CMK (cell line): ENCODE measurements around the gene PLBD2.
A peak's percentile ranks its signal among the peaks of the same experiment; 100 is the strongest.

Experiments
- DNase-seq: peaks from one replicate; pipeline ENCODE4 v3.0.0-alpha.2; 2010; ENCODE audit warnings: low read depth

The PLBD2 gene

DNA sequence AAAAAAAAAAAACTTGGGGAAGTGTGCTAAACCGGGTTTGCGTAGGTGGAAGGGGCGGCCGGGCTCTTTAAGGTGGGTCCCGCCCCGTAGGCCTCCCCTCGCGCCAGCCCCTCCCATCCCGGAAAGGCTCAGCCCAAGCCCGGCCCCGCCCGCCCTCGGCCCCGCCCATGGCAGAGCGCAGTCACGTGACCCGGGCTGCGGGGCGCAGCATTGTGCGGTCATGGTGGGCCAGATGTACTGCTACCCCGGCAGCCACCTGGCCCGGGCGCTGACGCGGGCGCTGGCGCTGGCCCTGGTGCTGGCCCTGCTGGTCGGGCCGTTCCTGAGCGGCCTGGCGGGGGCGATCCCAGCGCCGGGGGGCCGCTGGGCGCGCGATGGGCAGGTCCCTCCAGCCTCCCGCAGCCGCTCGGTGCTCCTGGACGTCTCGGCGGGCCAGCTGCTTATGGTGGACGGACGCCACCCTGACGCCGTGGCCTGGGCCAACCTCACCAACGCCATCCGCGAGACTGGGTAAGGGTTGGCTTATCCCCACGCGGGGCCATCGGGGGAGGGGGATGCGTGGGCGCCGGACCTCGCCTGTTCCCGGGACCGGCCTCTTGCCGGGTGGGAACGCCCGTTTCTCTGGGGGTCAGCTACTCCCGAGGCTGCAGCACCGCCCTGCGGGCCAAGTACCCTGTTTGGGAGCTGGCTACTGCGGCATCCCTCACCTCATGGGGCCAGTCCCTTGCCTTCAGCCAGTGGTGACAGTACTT is at the start of gene PLBD2:
PLBD2 (plus strand) TSS at position 207 of the 752 bp plus-strand sequence; CDS start at position 221, 14 bp downstream.
- DNase-seq = peak; percentile 88

- DNase-seq = no peak
Observed at GRCh38 chr12:113310489-113310888, 47.9 kb upstream of the PLBD2 start.

DNA sequence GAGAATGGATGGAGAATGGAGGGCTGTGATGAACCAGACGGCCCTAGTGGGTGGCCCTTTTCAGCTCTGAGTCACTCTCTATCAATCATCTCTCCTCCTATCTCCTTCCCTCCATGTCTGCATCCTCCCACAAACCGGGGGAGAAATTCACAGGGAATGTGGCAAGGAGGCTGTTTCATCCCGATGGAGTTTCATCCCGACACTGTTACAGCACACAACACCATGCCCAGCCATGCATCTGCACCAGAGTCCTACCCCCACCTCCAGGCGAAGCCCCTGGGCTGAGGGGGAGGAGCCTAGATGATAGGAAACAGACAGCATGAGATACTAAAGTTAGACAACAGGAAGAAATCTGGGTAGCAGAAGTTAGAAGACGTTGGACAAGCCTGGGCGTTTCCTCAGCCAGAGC is 44.3 kb upstream of the PLBD2 start:
- DNase-seq = no peak

DNA sequence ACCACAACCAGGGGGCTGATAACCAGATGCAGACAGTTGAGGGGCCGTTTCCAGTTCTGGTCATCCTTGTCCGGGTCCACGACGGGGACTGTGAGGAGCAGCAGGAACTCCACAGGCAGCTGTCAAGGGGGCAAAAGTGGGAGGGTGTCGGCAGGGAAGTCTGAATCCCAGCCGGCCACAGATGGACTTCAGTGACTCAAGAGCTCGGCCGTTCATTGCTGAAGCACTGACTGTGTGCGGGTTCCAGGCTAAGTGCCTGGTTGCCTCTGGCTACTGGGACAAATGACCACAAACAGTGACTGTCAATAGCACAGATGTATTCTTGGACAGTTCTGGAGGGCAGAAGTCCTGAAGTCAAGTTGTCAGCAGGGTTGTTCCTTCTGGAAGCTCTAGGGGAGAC is 43.0 kb upstream of the PLBD2 start:
- DNase-seq = no peak

DNA sequence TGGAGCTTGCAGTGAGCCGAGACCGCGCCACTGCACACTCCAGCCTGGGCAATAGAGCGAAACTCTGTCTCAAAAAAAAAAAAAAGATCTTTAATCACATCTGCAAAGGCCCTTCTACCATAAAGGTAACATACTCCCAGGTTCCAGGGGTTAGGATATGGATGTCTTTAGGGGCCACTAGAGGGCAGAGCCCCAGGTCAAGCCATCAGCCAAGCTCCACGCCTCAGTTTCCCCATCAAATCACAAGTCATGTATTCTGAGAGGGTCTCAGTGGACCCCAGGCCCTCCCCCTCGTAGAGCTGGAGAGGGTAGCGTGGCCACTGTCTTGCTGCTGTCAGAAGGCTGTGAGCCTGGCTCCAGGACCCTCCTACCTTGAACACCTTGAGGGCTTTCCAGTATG is 42.2 kb upstream of the PLBD2 start:
- no peak for DNase-seq

- DNase-seq = no peak
Observed at GRCh38 chr12:113317122-113317521, 41.3 kb upstream of the PLBD2 start.

GRCh38 chr12:113318046-113318656 is 40.2 kb upstream of the PLBD2 start:
- DNase-seq = no peak

- no peak for DNase-seq
Observed at GRCh38 chr12:113318900-113319628, 39.3 kb upstream of the PLBD2 start.

- DNase-seq = no peak
Observed at GRCh38 chr12:113320401-113320800, 38.0 kb upstream of the PLBD2 start.

GRCh38 chr12:113322343-113322742 is 36.0 kb upstream of the PLBD2 start:
- DNase-seq = no peak

- no peak for DNase-seq
Observed at GRCh38 chr12:113325916-113326315, 32.5 kb upstream of the PLBD2 start.

DNA sequence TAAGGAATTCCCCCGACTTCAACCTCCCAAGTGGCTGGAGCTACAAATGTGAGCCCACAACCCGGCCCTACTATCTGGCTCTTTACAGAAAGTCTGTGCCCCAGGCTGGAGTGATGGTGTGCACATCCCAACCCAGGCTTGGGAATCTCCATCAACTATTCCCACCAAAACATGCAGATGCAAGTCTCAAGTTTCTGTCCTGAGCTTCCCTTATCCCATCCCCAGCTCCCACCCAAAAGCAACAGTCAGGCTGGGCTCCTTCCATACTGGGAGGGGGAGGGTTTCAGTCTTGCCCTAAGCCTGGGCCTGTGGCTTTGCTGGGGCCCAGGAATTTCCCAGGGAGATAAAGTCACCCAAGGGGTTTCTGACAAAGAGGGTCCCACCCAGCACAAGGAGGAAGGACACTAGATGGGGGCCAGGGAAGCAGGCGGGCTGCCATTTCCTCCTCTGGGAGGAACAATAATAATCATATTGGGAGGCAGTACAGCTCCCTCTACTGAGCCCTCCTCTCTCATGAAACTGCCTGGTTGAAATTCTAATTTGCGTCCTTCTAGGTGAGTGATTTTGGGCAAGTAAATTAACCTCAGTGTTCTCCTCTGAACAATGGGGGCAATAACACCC is 31.5 kb upstream of the PLBD2 start:
- no peak for DNase-seq

GRCh38 chr12:113328368-113328889 is 30.0 kb upstream of the PLBD2 start:
- no peak for DNase-seq

- no peak for DNase-seq
Observed at GRCh38 chr12:113329022-113329790, 29.2 kb upstream of the PLBD2 start.

- no peak for DNase-seq
Observed at GRCh38 chr12:113329791-113330417, 28.5 kb upstream of the PLBD2 start.

DNA sequence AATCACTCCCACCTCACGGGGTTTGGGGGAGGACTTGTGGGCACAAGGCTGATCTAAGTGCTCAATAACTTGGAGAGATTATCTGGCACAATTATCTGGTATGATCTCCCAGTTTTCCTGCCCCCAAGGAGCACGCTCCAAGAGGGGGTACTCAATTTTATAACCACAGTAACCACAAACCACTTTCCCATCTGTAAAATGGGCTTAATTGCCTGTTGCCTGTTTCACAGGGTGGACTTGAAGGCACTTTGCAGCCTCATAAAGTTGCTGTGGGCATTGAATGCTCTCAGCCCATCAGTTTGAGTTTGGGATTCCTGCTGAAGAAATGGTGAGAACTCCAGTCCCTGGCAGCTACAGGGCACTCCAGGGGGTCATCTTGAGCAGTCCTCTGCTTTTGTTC is 27.9 kb upstream of the PLBD2 start:
- no peak for DNase-seq

GRCh38 chr12:113332688-113333417 is 25.5 kb upstream of the PLBD2 start:
- DNase-seq = no peak

GRCh38 chr12:113333418-113333750 is 25.0 kb upstream of the PLBD2 start:
- DNase-seq = no peak

DNA sequence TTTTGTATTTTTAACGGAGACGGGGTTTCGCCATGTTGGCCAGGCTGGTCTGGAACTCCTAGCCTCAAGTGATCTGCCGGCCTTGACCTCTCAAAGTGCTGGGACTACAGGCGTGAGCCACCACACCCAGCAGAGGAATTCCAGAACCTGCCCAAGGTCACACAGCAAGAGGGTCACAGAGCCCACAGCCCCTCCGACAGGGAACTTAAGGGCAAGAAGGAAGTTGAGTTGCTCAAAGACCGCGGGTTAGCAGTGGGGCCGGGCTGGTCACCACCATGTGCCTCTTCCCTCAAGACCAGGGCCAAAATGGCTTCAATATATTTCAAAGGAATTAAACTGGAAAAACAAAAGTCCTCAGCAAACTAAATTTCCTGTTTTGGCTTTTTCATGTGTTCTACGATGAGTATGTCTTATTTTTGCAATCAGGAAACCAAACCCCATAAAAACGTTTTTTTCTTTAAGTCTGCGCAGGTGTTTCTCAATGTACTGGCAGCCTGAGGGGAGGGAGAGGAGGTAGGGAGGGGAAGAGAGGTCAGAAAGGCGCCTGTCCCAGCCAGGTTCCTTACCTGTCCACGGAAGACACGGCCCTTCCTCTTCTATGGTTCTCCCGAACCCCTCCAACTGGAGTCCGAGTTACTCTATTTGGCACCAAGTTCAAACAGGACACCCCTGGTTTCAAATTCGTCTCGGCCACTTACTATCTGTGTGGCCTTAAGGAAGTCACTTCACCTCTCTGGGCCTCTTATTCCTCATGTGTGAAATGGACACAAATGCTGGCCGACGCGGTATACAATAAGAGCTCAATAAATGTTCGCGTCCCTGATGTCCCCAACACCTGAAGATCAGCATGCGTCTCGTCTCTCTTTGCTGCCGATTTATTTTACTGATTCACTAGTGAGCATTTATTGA is 24.3 kb upstream of the PLBD2 start:
- no peak for DNase-seq
